ENCODE results near the gene TRMT10B. TPM values are rescaled to one million over a fixed set of nuclear protein-coding genes. Genes with fewer than 3 reads are reported as not detected.

The TRMT10B gene
- total and polyA plus RNA-seq, 10 of the 15 experiments (the other 5 are each of a cell fraction or from before 2014, with no cell fraction given): 3.7 to 11.7 (median 6.8) TPM

- TF ChIP-seq CUX1 (IDR thresholded peaks at IDR 0.05; ENCODE audit: insufficient replicate concordance, low read depth, low read length): no peak
Observed at GRCh38 chr9:37705787-37706186, 47.8 kb upstream of the TRMT10B start (continued).

DNA sequence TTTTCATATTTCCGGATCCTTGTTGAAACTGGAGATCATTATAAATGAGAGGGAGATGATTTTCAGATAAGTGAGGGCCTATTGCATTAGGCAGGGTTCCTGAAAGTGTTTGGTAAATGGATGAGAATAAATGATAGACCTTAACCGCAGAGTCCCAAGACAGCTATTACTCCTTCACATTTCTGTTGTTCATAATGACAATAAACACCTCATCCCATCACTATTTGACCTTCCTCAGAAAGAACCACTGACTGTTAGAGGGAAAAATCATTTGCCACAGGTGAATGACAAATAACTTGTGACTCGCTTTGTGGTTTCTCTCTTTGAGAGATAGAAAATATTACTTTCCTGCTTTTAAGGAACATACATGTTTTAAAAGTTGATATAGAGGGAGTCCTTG is 47.3 kb upstream of the TRMT10B start:
- no peak overlapping the region for H3K9ac ChIP-seq (ENCODE audit: control insufficient read depth, insufficient read depth, low read length)

More for the DNA sequence above, 47.3 kb upstream of the TRMT10B start:
- ChIA-PET RAD21 (ENCODE audit: unreplicated experiment) (no interaction called here), SMC1A (ENCODE audit: uncharacterized antibody, unreplicated experiment) (no interaction called here), CTCF (interaction anchor here (0.6 to 1.4 kb wide), 3 partner anchors 15 to 484 kb away, joined by 3 read pairs; no protein-coding TSS in a partner anchor), POLR2A (no interaction called here)
- Histone ChIP-seq H3K27me3 (replicated peaks in 1 of 2; ENCODE audit: control insufficient read depth in 2 of 2, insufficient read depth in 2 of 2, low read length in 1 of 2) (peaks cover 0 to 2% of the 10 kb centered on the region in 2 experiments; a peak in 2 of 4 replicates), H3K4me2 (ENCODE audit: control insufficient read depth, insufficient read depth) (no peak overlapping the region), H3K9me3 (replicated peaks; ENCODE audit: control insufficient read depth, insufficient read depth, low read length) (no peaks in the 10 kb centered on the region), H3K79me2 (ENCODE audit: control insufficient read depth, insufficient read depth, low read length) (no peaks in the 10 kb centered on the region), H3K27ac (ENCODE audit: control insufficient read depth, insufficient read depth) (no peak overlapping the region), H4K20me1 (ENCODE audit: control insufficient read depth, insufficient read depth) (no peaks in the 10 kb centered on the region), H3K36me3 (ENCODE audit: control insufficient read depth in 2 of 2, insufficient read depth in 2 of 2, low read length in 1 of 2) (no peaks in the 10 kb centered on the region), H3K4me1 (ENCODE audit: control insufficient read depth, insufficient read depth, low read length) (no peaks in the 10 kb centered on the region), H3K4me3 (no peak overlapping the region), H2AFZ (ENCODE audit: control insufficient read depth, low read depth, low read length) (no peak overlapping the region)
- DNase-seq (ENCODE audit: low read depth, low spot score) (no peak), FAIRE-seq (no peak), ATAC-seq (no peak)
- TF ChIP-seq SRF (IDR thresholded peaks at IDR 0.05; ENCODE audit: low read depth in 2 of 2, low read length in 2 of 2) (no peak), GABPA (IDR thresholded peaks at IDR 0.05; ENCODE audit: low read depth) (no peak), ATF7 (IDR thresholded peaks at IDR 0.05; ENCODE audit: low read depth) (no peak), TCF7 (IDR thresholded peaks at IDR 0.05; ENCODE audit: borderline replicate concordance) (no peak), SREBF1 (IDR thresholded peaks at IDR 0.05; ENCODE audit: low read length) (no peak), MXI1 (IDR thresholded peaks at IDR 0.05; ENCODE audit: low read depth, low read length) (no peak), SREBF2 (IDR thresholded peaks at IDR 0.05; ENCODE audit: low read length) (no peak), ZNF217 (IDR thresholded peaks at IDR 0.05) (no peak), CBX3 (IDR thresholded peaks at IDR 0.05; ENCODE audit: borderline replicate concordance, low read depth) (no peak), RELA (IDR thresholded peaks at IDR 0.05; ENCODE audit: borderline replicate concordance, partially characterized antibody) (no peak), SUZ12 (IDR thresholded peaks at IDR 0.05; ENCODE audit: unreplicated experiment) (no peak), HDGF (IDR thresholded peaks at IDR 0.05) (no peak), IRF4 (IDR thresholded peaks at IDR 0.05; ENCODE audit: low read depth, low read length) (no peak)
- TF ChIP-seq, protein P1, sequence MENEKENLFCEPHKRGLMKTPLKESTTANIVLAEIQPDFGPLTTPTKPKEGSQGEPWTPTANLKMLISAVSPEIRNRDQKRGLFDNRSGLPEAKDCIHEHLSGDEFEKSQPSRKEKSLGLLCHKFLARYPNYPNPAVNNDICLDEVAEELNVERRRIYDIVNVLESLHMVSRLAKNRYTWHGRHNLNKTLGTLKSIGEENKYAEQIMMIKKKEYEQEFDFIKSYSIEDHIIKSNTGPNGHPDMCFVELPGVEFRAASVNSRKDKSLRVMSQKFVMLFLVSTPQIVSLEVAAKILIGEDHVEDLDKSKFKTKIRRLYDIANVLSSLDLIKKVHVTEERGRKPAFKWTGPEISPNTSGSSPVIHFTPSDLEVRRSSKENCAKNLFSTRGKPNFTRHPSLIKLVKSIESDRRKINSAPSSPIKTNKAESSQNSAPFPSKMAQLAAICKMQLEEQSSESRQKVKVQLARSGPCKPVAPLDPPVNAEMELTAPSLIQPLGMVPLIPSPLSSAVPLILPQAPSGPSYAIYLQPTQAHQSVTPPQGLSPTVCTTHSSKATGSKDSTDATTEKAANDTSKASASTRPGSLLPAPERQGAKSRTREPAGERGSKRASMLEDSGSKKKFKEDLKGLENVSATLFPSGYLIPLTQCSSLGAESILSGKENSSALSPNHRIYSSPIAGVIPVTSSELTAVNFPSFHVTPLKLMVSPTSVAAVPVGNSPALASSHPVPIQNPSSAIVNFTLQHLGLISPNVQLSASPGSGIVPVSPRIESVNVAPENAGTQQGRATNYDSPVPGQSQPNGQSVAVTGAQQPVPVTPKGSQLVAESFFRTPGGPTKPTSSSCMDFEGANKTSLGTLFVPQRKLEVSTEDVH (IDR thresholded peaks at IDR 0.05; ENCODE audit: low read depth, partially characterized antibody): no peak
- WGBS (ENCODE audit: insufficient coverage, insufficient replicate concordance, low lambda C conversion rate, missing lambda C conversion rate): 30% methylated on average over 3 of the region's 3 CpGs
- BruUV-seq (replicated peaks): no TSS peak
- in situ Hi-C loops (cut with MboI): no loop called here
- intact Hi-C loops (cut with micrococcal nuclease; ENCODE audit: unreplicated experiment): no loop called here
